GM21528 (cell line): ENCODE results near the gene TADA2B.

Experiments used
- ATAC-seq: cut with Tn5 transposase; IDR thresholded peaks from one replicate; pipeline ENCODE4 v1.9.1; 2021; ENCODE audit warnings: mild to moderate bottlenecking, moderate library complexity; ENCODE audit not compliant: unreplicated experiment, low FRiP score

The TADA2B gene

GRCh38 chr4:7016512-7016911, 26.7 kb upstream of the TADA2B start:
- ATAC-seq, result no peak

DNA sequence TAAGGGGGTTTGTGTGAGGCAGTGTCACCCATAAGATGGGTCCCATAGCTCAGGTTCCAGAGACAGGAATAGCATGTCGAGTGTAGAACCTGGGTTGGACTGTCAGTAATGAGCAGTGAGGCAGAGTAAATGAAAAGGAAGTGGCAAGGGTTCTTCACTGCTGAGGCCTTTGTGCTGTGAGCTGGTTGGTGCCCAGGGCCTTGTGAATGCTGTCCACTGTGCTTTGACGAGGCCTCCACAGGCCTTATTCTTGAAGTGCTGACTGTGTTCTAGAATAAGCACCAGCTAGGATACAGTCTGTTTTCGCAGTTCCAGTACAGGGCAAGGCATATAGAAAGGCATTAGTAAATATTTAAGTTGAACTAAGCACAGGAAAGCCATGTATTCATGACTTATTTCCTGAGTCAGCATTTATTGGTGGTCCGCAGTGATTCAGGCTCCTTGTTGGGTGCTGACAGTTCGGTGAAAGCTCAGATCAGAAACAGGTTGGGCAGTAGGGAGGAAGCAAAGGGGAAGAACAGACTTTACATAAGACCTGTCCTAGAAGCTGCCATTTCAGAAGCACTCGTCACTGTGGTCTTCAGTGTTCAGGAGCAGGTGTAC, 25.6 kb upstream of the TADA2B start:
- ATAC-seq, result no peak

GRCh38 chr4:7018281-7018680, 24.9 kb upstream of the TADA2B start:
- no peak for ATAC-seq

DNA sequence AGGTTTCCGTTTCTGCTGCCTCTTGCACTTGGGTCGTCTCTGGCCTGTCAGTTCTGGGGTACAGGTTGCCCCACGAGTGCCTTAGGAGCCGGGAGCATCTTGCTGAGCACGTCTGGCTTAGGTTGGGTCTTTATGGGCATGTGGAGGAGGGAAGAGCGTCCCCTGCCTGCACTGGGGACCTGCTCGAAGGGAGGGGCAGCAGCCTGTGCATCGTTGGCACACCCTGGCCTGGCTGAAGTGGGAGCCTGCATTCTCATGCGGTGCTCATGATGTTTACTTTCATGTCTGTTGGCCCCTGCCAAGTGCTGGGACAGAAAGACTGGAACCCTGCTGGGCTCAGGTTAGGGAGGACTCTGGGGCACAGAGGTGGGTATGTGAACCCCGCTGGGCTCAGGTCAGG, 23.8 kb upstream of the TADA2B start:
- ATAC-seq, result no peak

- no peak for ATAC-seq
Observed at GRCh38 chr4:7020290-7020689, 22.9 kb upstream of the TADA2B start.

DNA sequence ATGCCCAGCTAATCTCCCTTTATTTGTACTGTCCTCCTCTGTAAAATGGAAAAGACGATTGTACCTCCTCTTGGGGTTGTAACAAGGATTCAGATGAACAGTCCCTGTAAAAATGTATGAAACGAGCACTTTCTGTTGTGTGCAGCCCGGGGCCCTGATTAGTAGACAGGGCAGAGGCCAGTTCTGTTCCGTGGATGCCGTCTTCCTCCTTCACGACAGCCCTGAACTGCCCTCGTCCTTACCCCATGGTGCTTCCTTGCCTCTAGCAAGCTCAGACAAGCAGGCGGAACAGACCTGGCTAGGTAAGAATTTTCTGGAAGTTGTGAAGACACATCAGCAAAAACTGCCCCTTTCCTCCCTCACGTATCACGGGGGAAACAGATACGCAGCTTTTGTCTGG, 22.3 kb upstream of the TADA2B start:
- ATAC-seq, result no peak

DNA sequence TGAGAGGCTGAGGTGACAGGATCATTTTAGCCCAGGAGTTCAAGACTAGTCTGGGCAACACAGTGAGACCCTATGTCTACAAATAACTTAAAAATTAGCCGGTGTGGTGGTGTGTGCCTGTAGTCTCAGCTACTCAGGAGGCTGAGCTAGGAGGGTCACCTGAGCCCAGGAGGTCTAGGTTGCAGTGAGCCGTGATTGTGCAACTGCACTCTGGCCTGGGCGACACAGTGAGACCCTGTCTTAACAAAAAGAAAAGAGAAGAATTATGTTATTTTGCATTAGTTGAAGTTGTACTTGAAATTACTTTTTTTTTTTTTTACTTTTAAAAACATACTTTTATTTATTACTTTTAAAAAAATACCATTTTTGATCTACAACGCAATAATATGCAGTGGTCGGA, 21.8 kb upstream of the TADA2B start:
- no peak for ATAC-seq

- ATAC-seq, result no peak
Observed at GRCh38 chr4:7021930-7022664, 21.1 kb upstream of the TADA2B start.

DNA sequence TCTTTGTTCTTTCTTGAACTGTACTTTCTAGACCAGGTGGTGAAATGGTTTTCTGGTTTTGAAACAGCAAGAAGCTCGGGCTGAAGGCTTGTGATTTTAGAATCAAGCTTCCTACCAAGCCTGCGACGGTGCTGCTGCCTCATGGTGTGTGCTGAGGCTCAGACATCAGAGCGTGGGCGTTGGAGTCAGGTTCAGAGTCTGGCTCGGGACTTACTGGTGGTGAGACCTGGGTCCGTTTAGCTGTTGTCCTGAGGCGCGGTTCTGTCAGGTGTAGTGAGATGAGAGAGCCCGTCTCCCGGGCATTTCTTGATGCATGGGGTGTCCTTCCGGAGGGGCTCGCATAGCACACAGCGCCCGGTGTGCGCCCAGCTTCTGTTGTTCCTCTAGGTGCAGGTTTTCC, 19.7 kb upstream of the TADA2B start:
- ATAC-seq, result no peak

- ATAC-seq, result no peak
Observed at GRCh38 chr4:7023901-7024300, 19.3 kb upstream of the TADA2B start.

DNA sequence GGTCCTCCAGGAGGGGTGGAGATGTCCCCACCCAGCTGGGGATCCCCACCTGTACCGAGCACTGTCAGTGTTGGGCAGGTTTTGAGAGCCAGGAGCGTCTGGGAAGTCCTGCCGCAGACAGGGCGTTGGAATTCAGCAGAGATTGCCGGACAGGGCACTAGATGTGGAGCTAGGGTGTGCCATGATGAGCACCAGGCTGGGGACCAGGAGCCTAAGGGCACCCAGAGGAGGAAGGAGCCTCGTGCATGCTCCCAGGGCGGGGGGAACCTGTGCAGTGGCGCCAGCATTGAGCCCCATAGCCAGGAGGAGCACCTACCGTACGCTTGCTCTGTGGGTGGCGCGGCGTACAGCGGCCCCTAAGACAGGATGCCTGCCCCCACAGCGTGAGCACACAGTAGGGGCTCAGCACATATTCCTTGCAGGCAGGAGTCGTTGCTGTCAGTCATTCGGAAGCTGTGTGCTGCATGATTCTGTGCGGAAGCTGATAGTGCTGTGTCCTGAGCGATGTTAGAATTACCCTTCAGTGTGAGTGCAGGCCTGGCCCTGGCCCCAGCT, 18.8 kb upstream of the TADA2B start:
- no peak for ATAC-seq

DNA sequence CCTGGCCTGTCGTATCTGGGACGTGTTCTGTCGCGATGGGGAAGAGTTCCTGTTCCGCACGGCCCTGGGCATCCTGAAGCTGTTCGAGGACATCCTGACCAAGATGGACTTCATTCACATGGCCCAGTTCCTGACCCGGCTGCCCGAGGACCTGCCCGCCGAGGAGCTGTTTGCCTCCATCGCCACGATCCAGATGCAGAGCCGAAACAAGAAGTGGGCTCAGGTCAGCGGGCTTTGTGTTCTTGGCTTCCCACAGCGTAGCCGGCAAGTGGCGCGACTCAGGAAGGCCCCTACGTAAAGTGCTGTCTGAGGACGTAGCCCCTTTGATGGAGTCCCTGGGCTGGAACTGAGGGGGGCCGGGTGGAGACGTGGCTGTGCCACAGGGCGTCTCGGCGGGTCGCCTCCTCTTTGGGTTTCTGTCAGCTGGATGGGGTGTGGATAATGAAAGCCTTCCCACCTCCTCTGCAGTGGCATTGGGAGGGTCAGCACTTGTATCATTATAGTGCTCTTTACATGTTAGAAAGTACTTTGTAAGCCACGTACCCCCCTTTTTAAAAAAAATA, 18.1 kb upstream of the TADA2B start:
- ATAC-seq, result no peak

DNA sequence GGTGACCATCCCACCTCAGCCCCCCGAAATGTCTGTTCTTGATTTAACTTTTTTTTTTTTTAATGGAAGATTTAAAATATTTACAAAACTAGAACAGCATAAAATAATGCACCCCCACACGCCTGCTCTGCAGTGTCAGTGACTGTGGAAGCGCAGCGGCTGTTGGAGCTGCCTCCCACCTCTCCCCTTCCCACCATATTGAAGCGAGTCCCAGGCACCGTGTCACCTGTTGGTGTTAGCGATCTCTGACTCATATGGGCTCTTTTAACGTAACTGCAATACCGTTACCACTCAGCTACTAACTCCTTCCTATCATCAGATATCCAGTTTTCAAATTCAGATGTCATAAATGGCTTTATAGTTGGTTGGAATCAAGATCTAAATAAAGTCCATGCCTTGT, 17.1 kb upstream of the TADA2B start:
- no peak for ATAC-seq

GRCh38 chr4:7027284-7027683, 15.9 kb upstream of the TADA2B start:
- no peak for ATAC-seq

DNA sequence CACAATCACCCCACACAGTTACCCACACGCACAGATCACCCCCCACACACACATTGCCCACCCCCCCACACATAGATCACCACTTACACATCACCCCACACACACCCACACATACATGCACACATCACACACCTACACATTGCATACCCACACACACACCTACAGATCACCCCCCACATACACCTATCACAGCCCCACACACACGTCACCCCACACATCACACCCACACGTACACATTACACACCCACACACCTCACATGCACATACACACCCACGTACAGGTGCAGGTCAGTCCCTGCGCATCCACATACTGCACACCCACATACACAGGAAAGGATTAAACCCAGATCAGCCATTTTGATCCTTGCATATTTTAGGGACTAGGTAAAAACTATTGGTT, 15.3 kb upstream of the TADA2B start:
- ATAC-seq, result no peak

DNA sequence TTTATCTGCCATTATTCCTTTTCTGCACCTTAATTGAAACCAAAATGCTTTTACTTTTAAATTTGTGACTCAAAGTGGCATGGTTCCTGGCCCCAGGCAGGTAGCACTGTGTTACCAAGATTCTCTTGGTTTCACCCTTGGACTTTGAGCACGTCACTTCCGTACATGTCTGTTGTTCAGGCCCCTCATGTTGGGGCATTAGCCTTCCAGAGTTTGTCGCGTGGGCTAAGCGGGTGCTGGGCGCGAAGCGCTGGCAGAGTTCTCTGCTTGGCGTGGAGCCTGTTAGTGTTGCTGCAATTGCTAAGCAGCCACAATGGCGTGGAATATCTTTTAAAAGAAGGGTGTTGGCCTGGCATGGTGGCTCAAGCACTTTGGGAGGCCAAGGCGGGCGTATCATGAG, 14.0 kb upstream of the TADA2B start:
- no peak for ATAC-seq

DNA sequence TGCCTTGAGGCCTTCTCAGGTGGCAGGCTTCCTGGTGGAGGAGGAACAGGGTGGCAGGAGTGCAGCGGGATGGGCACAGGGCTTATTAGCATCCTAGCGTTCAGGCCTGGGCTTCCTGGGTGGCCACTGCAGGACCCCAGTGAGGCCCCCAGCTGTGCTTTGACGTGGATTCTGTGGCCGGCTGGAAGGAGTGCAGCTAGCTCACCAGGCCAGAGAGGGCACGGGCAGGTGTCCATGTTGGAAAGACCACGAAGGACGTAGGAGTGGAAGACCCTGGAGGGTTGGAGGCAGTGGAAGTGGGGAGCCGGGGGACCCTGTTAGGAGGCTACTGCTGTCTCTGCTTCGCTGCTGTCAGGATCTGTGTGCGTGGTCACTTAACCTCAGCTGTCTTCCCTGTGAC, 13.3 kb upstream of the TADA2B start:
- ATAC-seq, result no peak

GRCh38 chr4:7030856-7031255, 12.3 kb upstream of the TADA2B start:
- ATAC-seq, result no peak

- no peak for ATAC-seq
Observed at GRCh38 chr4:7031558-7032449, 11.4 kb upstream of the TADA2B start.

DNA sequence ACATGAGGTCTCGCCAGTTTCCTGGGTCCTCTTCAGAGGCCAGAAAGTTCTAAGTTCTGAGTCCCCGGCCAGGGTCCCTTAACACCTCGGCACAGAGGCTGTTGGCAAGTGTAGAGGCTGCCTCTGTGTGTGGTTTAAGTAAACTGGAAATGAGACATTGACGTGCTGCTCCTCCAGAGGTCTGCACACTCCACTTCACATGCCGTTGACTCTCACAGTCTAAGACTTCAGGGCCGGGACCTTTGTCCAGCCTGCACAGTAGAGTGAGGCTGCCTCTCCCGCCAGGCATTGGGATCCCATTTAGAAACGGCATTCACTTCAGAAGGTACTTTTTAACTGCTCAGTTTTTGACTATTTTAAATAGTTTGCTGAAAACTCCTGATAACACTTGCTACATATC, 10.6 kb upstream of the TADA2B start:
- ATAC-seq, result no peak
